Iris pigment epithelial cell (primary cell): ENCODE measurements around the gene SERPINH1.

Experiments used
- DNase-seq: peaks from one replicate; pipeline ENCODE4 v3.0.0-alpha.2; 2011; ENCODE audit warnings: low read depth

Gene SERPINH1

GRCh38 chr11:75555079-75555811, 6.8 kb upstream of the SERPINH1 start:
- DNase-seq: no peak

GRCh38 chr11:75556275-75556674, 5.8 kb upstream of the SERPINH1 start:
- no peak for DNase-seq

GRCh38 chr11:75557666-75558494, 4.2 kb upstream of the SERPINH1 start:
- DNase-seq: peak; percentile 93

GRCh38 chr11:75558939-75559843, 2.9 kb upstream of the SERPINH1 start:
- peak; percentile 79 for DNase-seq

GRCh38 chr11:75560644-75561043, 1.4 kb upstream of the SERPINH1 start:
- DNase-seq: peak; percentile 44

GRCh38 chr11:75561426-75562047, 516 bp upstream of the SERPINH1 start:
- no peak for DNase-seq

- peak; percentile 65 for DNase-seq
These were observed 907 bp downstream of the SERPINH1 start for GRCh38 chr11:75562836-75563484.

- no peak for DNase-seq
These were observed 1.5 kb downstream of the SERPINH1 start for GRCh38 chr11:75563501-75563977.

- DNase-seq: peak; percentile 91
These were observed 2.0 kb downstream of the SERPINH1 start for GRCh38 chr11:75563978-75564552.

GRCh38 chr11:75565221-75565814, 3.3 kb downstream of the SERPINH1 start:
- peak; percentile 80 for DNase-seq

GRCh38 chr11:75565916-75566762, 4.1 kb downstream of the SERPINH1 start:
- DNase-seq: no peak

GRCh38 chr11:75566763-75567279, 4.8 kb downstream of the SERPINH1 start:
- DNase-seq: no peak

- DNase-seq: no peak
These were observed 5.9 kb downstream of the SERPINH1 start for GRCh38 chr11:75567971-75568370.

- DNase-seq: no peak
These were observed 6.7 kb downstream of the SERPINH1 start for GRCh38 chr11:75568616-75569219.

- no peak for DNase-seq
These were observed 8.6 kb downstream of the SERPINH1 start for GRCh38 chr11:75570559-75571139.

- no peak for DNase-seq
These were observed 9.6 kb downstream of the SERPINH1 start for GRCh38 chr11:75571625-75572024.

GRCh38 chr11:75572744-75573143, 10.7 kb downstream of the SERPINH1 start:
- DNase-seq: no peak
